SK-N-SH treated with all-trans-retinoic acid at 6 μM for 48 hours (cell line): ENCODE measurements around the gene MRFAP1L1.

Source experiments
- ATAC-seq: fragments of 200-7000 bp; cut with Tn5 transposase; 3 replicates; pipeline ENCODE4 v1.9.1; 2020; ENCODE audit warnings: mild to moderate bottlenecking, moderate library complexity
- ARNTL ChIP-seq: fragments of 450-650 bp; formaldehyde crosslinking; IDR thresholded peaks from 2 replicates; pipeline ENCODE4 v1.5.0; 2020; ENCODE audit warnings: low read depth, mild to moderate bottlenecking, moderate library complexity, borderline replicate concordance
- BACH2 ChIP-seq: fragments of 250-450 bp; sonication (Bioruptor Pico); IDR thresholded peaks from 2 replicates; pipeline ENCODE4 v1.9.0; 2021; ENCODE audit warnings: mild to moderate bottlenecking, borderline replicate concordance
- CSDC2 ChIP-seq: fragments of 250-450 bp; sonication (Bioruptor Pico); IDR thresholded peaks from 2 replicates; pipeline ENCODE4 v1.5.0; 2020; ENCODE audit warnings: mild to moderate bottlenecking, moderate library complexity
- CSRNP3 ChIP-seq: fragments of 250-450 bp; sonication (Bioruptor Pico); IDR thresholded peaks from 2 replicates; pipeline ENCODE4 v1.5.1; 2021; ENCODE audit warnings: mild to moderate bottlenecking, moderate library complexity
- ESRRG ChIP-seq: fragments of 250-450 bp; sonication (Bioruptor Pico); IDR thresholded peaks from 2 replicates; pipeline ENCODE4 v1.6.1; 2021; ENCODE audit warnings: mild to moderate bottlenecking
- GLIS3 ChIP-seq: fragments of 250-450 bp; sonication (Bioruptor Pico); IDR thresholded peaks from 2 replicates; pipeline ENCODE4 v1.5.0; 2020; ENCODE audit warnings: mild to moderate bottlenecking, moderate library complexity
- ISL1 ChIP-seq: fragments of 250-450 bp; sonication (Bioruptor Pico); IDR thresholded peaks from 2 replicates; pipeline ENCODE4 v2.1.2; 2022; ENCODE audit warnings: mild to moderate bottlenecking, moderate library complexity
- OSR1 ChIP-seq: fragments of 250-450 bp; sonication (Bioruptor Pico); IDR thresholded peaks from 2 replicates; pipeline ENCODE4 v1.8.0; 2022; ENCODE audit warnings: moderate library complexity, mild to moderate bottlenecking, inconsistent platforms
- POU6F1 ChIP-seq: fragments of 250-450 bp; sonication (Bioruptor Pico); IDR thresholded peaks from 2 replicates; pipeline ENCODE4 v1.8.0; 2021; ENCODE audit warnings: low read depth, mild to moderate bottlenecking, moderate library complexity, borderline replicate concordance
- PPARA ChIP-seq: fragments of 250-450 bp; sonication (Bioruptor Pico); IDR thresholded peaks from 2 replicates; pipeline ENCODE4 v1.5.0; 2020; ENCODE audit warnings: mild to moderate bottlenecking, borderline replicate concordance
- RARB ChIP-seq: fragments of 250-450 bp; sonication (Bioruptor Pico); IDR thresholded peaks from 2 replicates; pipeline ENCODE4 v1.8.0; 2021; ENCODE audit warnings: mild to moderate bottlenecking, moderate library complexity
- TCF4 ChIP-seq: fragments of 250-450 bp; sonication (Bioruptor Pico); IDR thresholded peaks from 2 replicates; pipeline ENCODE4 v1.8.0; 2021; ENCODE audit warnings: mild to moderate bottlenecking, moderate library complexity, borderline replicate concordance
- TOX ChIP-seq: fragments of 250-450 bp; sonication (Bioruptor Pico); IDR thresholded peaks from 2 replicates; pipeline ENCODE4 v1.8.0; 2021; ENCODE audit warnings: mild to moderate bottlenecking, moderate library complexity, borderline replicate concordance
- ZC3H10 ChIP-seq: fragments of 250-450 bp; sonication (Bioruptor Pico); IDR thresholded peaks from 2 replicates; pipeline ENCODE4 v1.5.1; 2021; ENCODE audit warnings: mild to moderate bottlenecking, moderate library complexity
- ZFP3 ChIP-seq: fragments of 250-450 bp; sonication (Bioruptor Pico); IDR thresholded peaks from 2 replicates; pipeline ENCODE4 v1.5.0; 2020; ENCODE audit warnings: mild to moderate bottlenecking, moderate library complexity
- ZFP30 ChIP-seq: fragments of 450-650 bp; formaldehyde crosslinking; IDR thresholded peaks from 2 replicates; pipeline ENCODE4 v1.5.0; 2022; ENCODE audit warnings: mild to moderate bottlenecking, moderate library complexity
- ZNF565 ChIP-seq: fragments of 450-650 bp; formaldehyde crosslinking; conservative IDR thresholded peaks from 2 replicates; pipeline ENCODE4 v1.5.0; 2020; ENCODE audit warnings: low read depth, mild to moderate bottlenecking, moderate library complexity
- ZNF8 ChIP-seq: fragments of 450-650 bp; formaldehyde crosslinking; IDR thresholded peaks from 2 replicates; pipeline ENCODE4 v1.5.0; 2020; ENCODE audit warnings: mild to moderate bottlenecking, moderate library complexity
- TF ChIP-seq, protein P1 (sequence below): fragments of 250-450 bp; sonication (Bioruptor Pico); IDR thresholded peaks from 2 replicates; pipeline ENCODE4 v1.8.0; 2020; ENCODE audit warnings: mild to moderate bottlenecking, moderate library complexity, borderline replicate concordance
- TF ChIP-seq, protein P2 (sequence below): fragments of 250-450 bp; sonication (Bioruptor Pico); IDR thresholded peaks from 2 replicates; pipeline ENCODE4 v1.5.1; 2020; ENCODE audit warnings: low read depth, mild to moderate bottlenecking, moderate library complexity
- TF ChIP-seq, protein P3 (sequence below): fragments of 250-450 bp; sonication (Bioruptor Pico); IDR thresholded peaks from 2 replicates; pipeline ENCODE4 v1.5.0; 2020; ENCODE audit warnings: mild to moderate bottlenecking, moderate library complexity

The MRFAP1L1 gene

GRCh38 chr4:6740347-6740746 lies 30.7 kb upstream of the MRFAP1L1 start:
- TF ChIP-seq ZFP3 (CRISPR knock-in tag), result no peak
- no peak for TF ChIP-seq ZNF8 (CRISPR knock-in tag)
- TF ChIP-seq, protein P1, sequence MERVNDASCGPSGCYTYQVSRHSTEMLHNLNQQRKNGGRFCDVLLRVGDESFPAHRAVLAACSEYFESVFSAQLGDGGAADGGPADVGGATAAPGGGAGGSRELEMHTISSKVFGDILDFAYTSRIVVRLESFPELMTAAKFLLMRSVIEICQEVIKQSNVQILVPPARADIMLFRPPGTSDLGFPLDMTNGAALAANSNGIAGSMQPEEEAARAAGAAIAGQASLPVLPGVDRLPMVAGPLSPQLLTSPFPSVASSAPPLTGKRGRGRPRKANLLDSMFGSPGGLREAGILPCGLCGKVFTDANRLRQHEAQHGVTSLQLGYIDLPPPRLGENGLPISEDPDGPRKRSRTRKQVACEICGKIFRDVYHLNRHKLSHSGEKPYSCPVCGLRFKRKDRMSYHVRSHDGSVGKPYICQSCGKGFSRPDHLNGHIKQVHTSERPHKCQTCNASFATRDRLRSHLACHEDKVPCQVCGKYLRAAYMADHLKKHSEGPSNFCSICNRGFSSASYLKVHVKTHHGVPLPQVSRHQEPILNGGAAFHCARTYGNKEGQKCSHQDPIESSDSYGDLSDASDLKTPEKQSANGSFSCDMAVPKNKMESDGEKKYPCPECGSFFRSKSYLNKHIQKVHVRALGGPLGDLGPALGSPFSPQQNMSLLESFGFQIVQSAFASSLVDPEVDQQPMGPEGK (CRISPR knock-in tag), result no peak
- TF ChIP-seq RARB, result no peak
- TF ChIP-seq, all 23 proteins: peak for 0
- ATAC-seq, result no peak

GRCh38 chr4:6739920-6740319 lies 30.3 kb upstream of the MRFAP1L1 start:
- no peak for ATAC-seq
- TF ChIP-seq ARNTL (CRISPR knock-in tag), result no peak
- TF ChIP-seq, all 23 proteins: peak for 0

- ATAC-seq, result no peak
- TF ChIP-seq OSR1 (no peak), BACH2 (CRISPR knock-in tag) (no peak), ZFP30 (no peak), ZC3H10 (CRISPR knock-in tag) (no peak), ESRRG (no peak), TCF4 (CRISPR knock-in tag) (no peak), CSDC2 (CRISPR knock-in tag) (no peak), TOX (no peak), POU6F1 (no peak), PPARA (CRISPR knock-in tag) (no peak), ISL1 (CRISPR knock-in tag) (no peak), ZNF8 (CRISPR knock-in tag) (no peak)
- TF ChIP-seq, protein P2, sequence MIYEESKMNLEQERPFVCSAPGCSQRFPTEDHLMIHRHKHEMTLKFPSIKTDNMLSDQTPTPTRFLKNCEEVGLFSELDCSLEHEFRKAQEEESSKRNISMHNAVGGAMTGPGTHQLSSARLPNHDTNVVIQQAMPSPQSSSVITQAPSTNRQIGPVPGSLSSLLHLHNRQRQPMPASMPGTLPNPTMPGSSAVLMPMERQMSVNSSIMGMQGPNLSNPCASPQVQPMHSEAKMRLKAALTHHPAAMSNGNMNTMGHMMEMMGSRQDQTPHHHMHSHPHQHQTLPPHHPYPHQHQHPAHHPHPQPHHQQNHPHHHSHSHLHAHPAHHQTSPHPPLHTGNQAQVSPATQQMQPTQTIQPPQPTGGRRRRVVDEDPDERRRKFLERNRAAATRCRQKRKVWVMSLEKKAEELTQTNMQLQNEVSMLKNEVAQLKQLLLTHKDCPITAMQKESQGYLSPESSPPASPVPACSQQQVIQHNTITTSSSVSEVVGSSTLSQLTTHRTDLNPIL (CRISPR knock-in tag), result no peak
- TF ChIP-seq, protein P1 (CRISPR knock-in tag), result no peak
These were observed 24.6 kb upstream of the MRFAP1L1 start for GRCh38 chr4:6734165-6734786.

GRCh38 chr4:6733358-6734164 lies 23.9 kb upstream of the MRFAP1L1 start:
- TF ChIP-seq, protein P3, sequence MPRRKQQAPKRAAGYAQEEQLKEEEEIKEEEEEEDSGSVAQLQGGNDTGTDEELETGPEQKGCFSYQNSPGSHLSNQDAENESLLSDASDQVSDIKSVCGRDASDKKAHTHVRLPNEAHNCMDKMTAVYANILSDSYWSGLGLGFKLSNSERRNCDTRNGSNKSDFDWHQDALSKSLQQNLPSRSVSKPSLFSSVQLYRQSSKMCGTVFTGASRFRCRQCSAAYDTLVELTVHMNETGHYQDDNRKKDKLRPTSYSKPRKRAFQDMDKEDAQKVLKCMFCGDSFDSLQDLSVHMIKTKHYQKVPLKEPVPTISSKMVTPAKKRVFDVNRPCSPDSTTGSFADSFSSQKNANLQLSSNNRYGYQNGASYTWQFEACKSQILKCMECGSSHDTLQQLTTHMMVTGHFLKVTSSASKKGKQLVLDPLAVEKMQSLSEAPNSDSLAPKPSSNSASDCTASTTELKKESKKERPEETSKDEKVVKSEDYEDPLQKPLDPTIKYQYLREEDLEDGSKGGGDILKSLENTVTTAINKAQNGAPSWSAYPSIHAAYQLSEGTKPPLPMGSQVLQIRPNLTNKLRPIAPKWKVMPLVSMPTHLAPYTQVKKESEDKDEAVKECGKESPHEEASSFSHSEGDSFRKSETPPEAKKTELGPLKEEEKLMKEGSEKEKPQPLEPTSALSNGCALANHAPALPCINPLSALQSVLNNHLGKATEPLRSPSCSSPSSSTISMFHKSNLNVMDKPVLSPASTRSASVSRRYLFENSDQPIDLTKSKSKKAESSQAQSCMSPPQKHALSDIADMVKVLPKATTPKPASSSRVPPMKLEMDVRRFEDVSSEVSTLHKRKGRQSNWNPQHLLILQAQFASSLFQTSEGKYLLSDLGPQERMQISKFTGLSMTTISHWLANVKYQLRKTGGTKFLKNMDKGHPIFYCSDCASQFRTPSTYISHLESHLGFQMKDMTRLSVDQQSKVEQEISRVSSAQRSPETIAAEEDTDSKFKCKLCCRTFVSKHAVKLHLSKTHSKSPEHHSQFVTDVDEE (CRISPR knock-in tag), result no peak
- TF ChIP-seq ZC3H10 (CRISPR knock-in tag) (no peak), ZNF565 (CRISPR knock-in tag) (no peak), OSR1 (no peak), CSRNP3 (CRISPR knock-in tag) (no peak), GLIS3 (CRISPR knock-in tag) (no peak), RARB (no peak), TOX (no peak), ZNF8 (CRISPR knock-in tag) (no peak), ZFP30 (no peak), ESRRG (no peak), PPARA (CRISPR knock-in tag) (no peak), CSDC2 (CRISPR knock-in tag) (no peak), BACH2 (CRISPR knock-in tag) (no peak)
- TF ChIP-seq, protein P2 (CRISPR knock-in tag), result no peak
- TF ChIP-seq, all 23 proteins: peak for 0
- ATAC-seq, result no peak
